Osteoblast (primary cell): ENCODE measurements around the gene PLEKHF1. TPM values are rescaled to one million over a fixed set of nuclear protein-coding genes. Genes with fewer than 3 reads are reported as not detected.

Experiments used
- DNase-seq: peaks from one replicate; pipeline ENCODE4 v3.0.0; 2011; ENCODE audit warnings: low spot score, mixed read lengths; ENCODE audit not compliant: insufficient read length; ENCODE audit errors: missing footprints
- H2AFZ ChIP-seq: 2 replicates; pipeline ENCODE4 v1.6.0; 2011; ENCODE audit warnings: mild to moderate bottlenecking, low read length
- H3K27ac ChIP-seq: 2 replicates; pipeline ENCODE4 v1.5.1; 2011; ENCODE audit warnings: mild to moderate bottlenecking, low read depth, low read length, moderate library complexity
- H3K27me3 ChIP-seq: 2 replicates; pipeline ENCODE4 v1.6.0; 2012; ENCODE audit warnings: mild to moderate bottlenecking, control low read depth, inconsistent platforms, low read length, moderate library complexity; ENCODE audit not compliant: insufficient read depth
- H3K36me3 ChIP-seq: 2 replicates; pipeline ENCODE4 v1.5.1; 2011; ENCODE audit warnings: mild to moderate bottlenecking, low read length, control low read depth, moderate library complexity; ENCODE audit not compliant: insufficient read depth
- H3K4me1 ChIP-seq: 2 replicates; pipeline ENCODE4 v1.5.1; 2011; ENCODE audit warnings: mild to moderate bottlenecking, low read length, control low read depth, moderate library complexity; ENCODE audit not compliant: insufficient read depth
- H3K4me2 ChIP-seq: 2 replicates; pipeline ENCODE4 v1.6.0; 2011; ENCODE audit warnings: mild to moderate bottlenecking, low read length; ENCODE audit not compliant: insufficient read depth
- H3K4me3 ChIP-seq: fragments of 200-600 bp; sonication (generic); 3 replicates; pipeline ENCODE4 v1.5.1; 2012; ENCODE audit warnings: mild to moderate bottlenecking, low read length, inconsistent platforms; ENCODE audit not compliant: insufficient read depth
- H3K79me2 ChIP-seq: 2 replicates; pipeline ENCODE4 v1.6.0; 2012; ENCODE audit warnings: mild to moderate bottlenecking, low read length, control low read depth, inconsistent platforms; ENCODE audit not compliant: insufficient read depth
- H3K9me3 ChIP-seq: 2 replicates; pipeline ENCODE4 v1.5.1; 2011; ENCODE audit warnings: low read depth, low read length, control low read depth
- H4K20me1 ChIP-seq: 2 replicates; pipeline ENCODE4 v1.6.0; 2012; ENCODE audit warnings: mild to moderate bottlenecking, low read length, control low read depth; ENCODE audit not compliant: insufficient read depth
- CTCF ChIP-seq: IDR thresholded peaks from 2 replicates; pipeline ENCODE4 v1.5.1; 2011; ENCODE audit warnings: mild to moderate bottlenecking, low read depth, low read length, moderate library complexity; ENCODE audit errors: extremely low read depth
- total RNA-seq: library from RNA; depleted of rRNA; stranded (reverse); fragments of >200 nt; gene quantifications from 2 replicates; pipeline ENCODE4 v1.2.3, GENCODE V29; 2012

PLEKHF1 gene
- total RNA-seq, 1 donor, result 106 TPM

DNA sequence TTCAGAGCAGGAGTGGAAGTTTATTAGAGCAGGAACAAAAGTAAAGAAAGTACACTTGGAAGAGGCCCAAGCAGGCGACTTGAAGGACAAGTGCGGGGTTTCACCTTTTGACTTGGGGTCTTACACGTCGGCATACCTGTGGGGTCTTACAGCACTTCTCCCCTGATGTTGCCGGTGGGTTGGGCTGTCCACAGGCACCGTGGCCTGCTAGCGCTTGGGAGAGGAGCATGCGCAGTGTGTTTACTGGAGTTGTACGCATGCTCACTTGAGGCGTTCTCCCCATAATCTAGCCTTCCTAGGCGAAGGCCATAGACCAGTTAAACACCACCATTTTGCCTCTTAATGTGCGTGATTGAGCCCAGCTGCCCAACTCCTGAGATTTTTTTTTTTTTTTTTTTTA lies 25.0 kb upstream of the PLEKHF1 start:
- DNase-seq, result no peak
- no peaks in the 10 kb centered on the region for H3K9me3 ChIP-seq
- peaks cover 1% of the 10 kb centered on the region for H3K4me1 ChIP-seq
- no peak overlapping the region for H2AFZ ChIP-seq
- H3K4me2 ChIP-seq, result no peak overlapping the region
- H3K27me3 ChIP-seq, result peaks cover 11% of the 10 kb centered on the region
- H4K20me1 ChIP-seq, result no peaks in the 10 kb centered on the region
- no peak overlapping the region for H3K27ac ChIP-seq
- H3K4me3 ChIP-seq, result no peak overlapping the region
- H3K79me2 ChIP-seq, result no peaks in the 10 kb centered on the region
- TF ChIP-seq CTCF, result no peak
- H3K36me3 ChIP-seq, result no peaks in the 10 kb centered on the region

DNA sequence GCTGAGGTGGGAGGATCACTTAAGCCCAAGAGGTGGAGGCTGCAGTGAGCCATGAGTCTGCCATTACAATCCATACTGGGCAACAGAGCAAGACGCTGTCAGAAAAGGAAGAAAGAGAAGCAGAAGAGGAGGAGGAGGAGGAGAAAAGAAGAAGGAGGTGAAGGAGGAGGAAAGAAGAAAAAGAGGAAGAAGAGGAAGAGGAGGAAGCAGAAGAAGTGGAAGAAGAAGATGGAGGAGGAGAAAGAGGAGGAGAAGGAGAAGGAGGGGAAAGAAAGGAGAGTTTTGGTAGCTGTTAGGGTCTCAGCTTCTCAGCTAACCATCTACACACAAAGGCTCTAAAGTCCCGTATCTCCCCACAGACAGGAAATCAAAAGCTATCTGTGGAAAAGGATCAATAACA lies 23.7 kb upstream of the PLEKHF1 start:
- Histone ChIP-seq H3K9me3 (no peaks in the 10 kb centered on the region), H3K79me2 (no peaks in the 10 kb centered on the region), H3K4me3 (no peak overlapping the region), H3K27me3 (peaks cover 11% of the 10 kb centered on the region), H3K27ac (no peak overlapping the region), H2AFZ (no peak overlapping the region), H3K4me2 (no peak overlapping the region), H4K20me1 (no peaks in the 10 kb centered on the region), H3K4me1 (peaks cover 13% of the 10 kb centered on the region), H3K36me3 (no peaks in the 10 kb centered on the region)
- TF ChIP-seq CTCF, result no peak
- DNase-seq, result no peak

DNA sequence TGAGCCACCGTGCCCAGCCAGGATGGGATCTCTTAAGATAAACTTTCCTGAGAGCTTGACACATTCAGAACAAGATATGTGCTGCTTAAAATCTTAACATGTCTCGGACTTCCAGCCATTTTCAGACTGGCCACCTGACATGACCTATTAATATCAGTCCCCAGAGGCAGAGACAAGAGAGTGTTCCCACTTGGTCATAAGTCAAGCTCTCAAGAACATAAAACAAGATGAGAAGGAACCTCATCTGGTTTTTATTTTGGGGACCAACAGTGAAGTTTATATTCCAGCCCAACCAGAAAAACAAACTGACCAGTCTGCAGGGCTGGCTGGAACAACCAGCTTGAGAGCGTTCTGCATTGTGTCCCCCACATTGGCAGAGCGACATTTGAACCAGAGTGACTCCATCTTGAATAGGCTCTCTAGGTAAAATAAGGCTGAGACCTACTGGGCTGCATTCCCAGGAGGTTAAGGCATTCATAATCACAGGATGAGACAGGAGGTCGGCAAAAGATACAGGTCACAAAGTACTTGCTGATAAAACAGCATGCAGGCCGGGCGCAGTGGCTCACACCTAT lies 21.8 kb upstream of the PLEKHF1 start:
- no peak overlapping the region for H3K4me2 ChIP-seq
- H3K9me3 ChIP-seq, result no peaks in the 10 kb centered on the region
- no peak overlapping the region for H2AFZ ChIP-seq
- H3K79me2 ChIP-seq, result no peaks in the 10 kb centered on the region
- TF ChIP-seq CTCF, result no peak
- peaks cover 11% of the 10 kb centered on the region for H3K27me3 ChIP-seq
- H4K20me1 ChIP-seq, result no peaks in the 10 kb centered on the region
- H3K27ac ChIP-seq, result no peak overlapping the region
- peaks cover 13% of the 10 kb centered on the region for H3K4me1 ChIP-seq
- H3K4me3 ChIP-seq, result no peak overlapping the region
- no peak for DNase-seq
- no peaks in the 10 kb centered on the region for H3K36me3 ChIP-seq

DNA sequence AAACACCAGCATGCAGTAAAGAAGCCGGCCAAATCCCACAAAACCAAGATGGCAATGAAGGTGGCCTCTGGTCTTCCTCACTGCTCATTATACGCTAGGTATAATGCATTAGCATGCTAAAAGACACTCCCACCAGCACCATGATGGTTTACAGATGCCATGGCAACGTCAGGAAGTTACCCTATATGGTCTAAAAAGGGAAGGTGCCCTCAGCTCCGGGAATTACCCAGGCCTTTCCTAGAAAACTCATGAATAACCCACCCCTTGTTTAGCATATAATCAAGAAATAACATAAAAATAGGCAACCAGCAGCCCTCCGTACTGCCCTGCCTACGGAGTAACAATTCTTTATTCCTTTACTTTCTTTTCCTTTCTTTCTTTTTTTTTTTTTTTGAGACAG lies 21.1 kb upstream of the PLEKHF1 start:
- Histone ChIP-seq H3K27me3 (peaks cover 11% of the 10 kb centered on the region), H3K4me1 (peaks cover 13% of the 10 kb centered on the region), H3K4me2 (no peak overlapping the region), H3K9me3 (no peaks in the 10 kb centered on the region), H3K27ac (no peak overlapping the region), H3K36me3 (no peaks in the 10 kb centered on the region), H2AFZ (no peak overlapping the region), H3K4me3 (no peak overlapping the region), H4K20me1 (no peaks in the 10 kb centered on the region), H3K79me2 (no peaks in the 10 kb centered on the region)
- no peak for TF ChIP-seq CTCF
- DNase-seq, result no peak
